Stimulated activated CD8-positive, alpha-beta memory T cell treated with anti-CD3 and anti-CD28 coated beads, Interleukin-15, amount 100 ng/mL, for 4 hours (primary cell): ENCODE measurements around the gene CYP2W1.
"Not testable (repeated sequence)": the region's sequence is repeated elsewhere in the genome, so short reads cannot be mapped to it uniquely, and the experiment has no call there.

Experiments used
- DNase-seq, 2 donors: peaks; one replicate each; pipeline ENCODE4 v3.0.0-alpha.2; 2020; ENCODE audit warnings: low read depth in 2 of 2

CYP2W1 gene

DNA sequence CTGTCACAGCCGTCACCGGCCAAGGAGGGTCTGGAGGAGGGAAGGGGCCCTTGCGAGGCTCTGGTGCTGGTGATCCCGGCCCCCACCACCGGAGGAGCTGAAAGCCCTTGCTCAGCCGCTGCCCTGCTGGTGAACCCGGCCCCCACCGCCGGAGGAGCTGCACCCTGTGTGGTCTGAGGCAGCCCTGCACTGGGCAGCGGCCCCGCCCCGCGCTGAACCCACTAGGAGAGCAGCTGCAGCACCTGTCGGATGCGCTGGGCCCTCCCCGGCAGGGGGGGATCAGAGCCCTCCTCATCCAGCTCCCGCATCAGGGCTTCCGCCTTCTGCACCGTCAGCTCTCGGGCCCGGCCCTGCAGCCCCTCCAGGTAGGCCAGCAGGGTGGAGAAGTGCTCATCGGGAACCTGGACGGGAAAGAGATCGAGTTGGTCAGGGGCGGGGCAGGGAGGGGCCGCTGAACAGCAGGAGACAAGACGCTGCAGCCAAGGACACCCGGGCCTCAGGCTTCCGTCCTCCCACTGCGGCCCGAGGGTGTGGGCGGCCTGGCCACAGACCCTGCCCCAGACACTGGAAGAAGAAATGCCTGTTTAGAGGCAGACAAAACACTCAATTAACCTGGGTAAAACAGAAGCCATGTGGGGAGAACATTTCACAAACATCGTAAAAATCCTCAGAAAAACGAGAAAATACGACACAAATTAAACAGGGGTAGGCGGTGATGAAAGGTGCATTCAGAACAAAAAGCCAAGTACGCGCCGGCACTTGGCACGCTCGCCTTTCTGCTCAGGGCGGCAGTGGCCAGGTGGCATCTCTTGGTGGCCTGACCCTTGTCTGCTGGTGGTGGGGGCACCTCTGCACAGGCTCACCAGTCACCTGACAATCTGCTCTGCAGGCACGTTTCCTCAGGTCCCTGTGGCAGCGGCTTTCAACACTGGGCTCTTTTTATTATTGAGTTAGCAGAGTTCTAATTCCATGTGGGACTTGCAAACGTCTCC, 14.7 kb downstream of the CYP2W1 start:
- DNase-seq: no peak

DNA sequence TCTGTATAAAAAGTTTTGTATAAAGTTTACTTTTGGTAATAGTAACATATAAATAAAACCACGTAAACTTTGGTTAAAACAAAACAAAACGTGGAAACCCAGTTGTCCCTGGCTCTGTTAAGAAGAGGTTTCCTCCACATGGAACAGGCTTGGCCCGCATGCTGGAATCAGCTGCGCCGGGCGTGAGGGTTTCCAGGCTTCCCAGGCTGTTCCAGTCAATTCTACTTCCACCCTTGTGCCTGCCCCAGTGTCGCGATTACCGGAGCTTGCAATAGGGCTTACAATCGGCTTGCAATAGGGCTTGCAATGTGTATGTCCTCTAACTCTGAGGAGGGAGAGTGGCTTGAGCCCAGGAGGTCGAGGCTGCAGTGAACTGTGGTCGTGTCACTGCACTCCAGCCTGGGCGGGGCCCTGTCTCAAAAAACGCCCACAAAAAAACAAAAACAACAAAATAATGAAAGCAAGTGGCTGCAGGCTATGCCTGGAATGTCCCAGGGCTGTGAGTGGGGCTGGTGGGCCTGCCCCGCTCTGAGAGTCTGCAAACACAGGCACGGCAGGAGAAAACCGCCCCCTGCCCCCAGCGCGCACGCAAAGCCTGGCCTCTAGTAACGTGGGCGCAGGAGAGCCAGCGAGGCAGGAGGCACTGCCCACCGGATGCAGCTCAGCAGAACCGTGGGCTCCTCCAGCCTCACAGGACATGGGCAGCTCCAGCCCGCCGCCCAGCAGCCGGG, 16.3 kb downstream of the CYP2W1 start:
- no peak for DNase-seq

DNA sequence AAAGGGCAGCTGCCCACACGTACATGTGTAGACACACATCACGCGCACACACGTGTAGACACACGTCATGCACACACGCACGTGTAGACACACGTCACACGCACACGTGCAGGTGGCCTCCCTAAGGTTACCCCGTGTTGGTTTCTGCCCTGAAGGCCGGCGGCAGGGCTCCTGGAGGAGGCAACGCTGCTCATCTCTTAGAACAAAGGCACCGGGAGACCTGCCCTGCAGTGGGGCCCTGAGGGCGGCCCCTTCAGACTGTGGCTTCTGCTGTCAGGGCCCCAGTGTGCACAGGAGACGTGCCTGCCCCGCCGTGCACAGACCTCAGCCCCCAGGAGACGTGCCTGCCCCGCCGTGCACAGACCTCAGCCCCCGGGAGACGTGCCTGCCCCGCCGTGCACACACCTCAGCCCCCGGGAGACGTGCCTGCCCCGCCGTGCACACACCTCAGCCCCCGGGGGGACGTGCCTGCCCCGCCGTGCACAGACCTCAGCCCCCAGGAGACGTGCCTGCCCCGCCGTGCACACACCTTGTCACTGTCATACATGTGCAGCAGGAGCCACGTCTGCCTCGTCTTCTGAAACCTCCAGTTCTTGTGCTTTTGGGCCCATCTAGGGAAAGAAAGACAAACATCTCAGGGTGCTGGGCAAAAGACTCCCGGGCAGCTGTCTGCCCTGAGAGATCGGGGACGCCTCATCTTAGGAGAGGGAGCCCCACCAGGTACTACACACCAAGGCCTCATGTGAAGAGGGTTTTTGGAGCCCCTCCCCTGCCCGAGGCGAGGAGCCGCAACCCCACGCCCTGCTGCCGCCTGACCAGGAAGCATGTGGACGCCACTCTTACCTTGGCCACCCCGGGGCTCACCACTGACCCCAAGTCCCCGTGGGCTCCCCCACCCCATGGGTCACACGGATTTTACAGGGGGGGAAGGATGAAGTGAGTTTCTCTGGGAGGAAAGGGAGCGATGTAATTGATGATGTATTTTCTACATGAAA, 17.3 kb downstream of the CYP2W1 start:
- no peak for DNase-seq

DNA sequence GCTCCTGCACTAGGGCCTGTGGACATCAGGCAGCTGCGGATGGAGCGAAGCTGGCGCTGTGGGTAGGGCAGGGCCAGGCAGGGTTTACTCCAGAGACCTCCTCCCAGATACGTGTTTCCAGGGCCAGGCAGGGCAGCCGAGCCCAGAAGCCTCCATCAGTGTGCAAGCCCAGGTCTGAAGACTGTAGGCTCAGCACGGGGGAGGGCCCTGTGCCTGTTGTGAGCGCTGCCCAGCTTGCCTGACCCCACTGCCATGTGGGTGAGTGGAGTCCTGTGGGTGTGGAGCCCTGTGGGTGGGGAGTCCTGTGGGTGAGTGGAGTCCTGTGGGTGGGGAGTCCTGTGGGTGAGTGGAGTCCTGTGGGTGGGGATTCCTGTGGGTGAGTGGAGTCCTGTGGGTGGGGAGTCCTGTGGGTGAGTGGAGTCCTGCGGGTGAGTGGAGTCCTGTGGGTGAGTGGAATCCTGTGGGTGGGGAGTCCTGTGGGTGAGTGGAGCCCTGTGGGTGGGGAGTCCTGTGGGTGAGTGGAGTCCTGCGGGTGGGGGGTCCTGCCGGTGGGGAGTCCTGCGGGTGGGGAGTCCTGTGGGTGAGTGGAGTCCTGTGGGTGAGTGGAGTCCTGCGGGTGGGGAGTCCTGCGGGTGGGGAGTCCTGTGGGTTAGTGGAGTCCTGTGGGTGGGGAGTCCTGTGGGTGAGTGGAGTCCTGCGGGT, 18.2 kb downstream of the CYP2W1 start:
- DNase-seq: not testable (repeated sequence)

DNA sequence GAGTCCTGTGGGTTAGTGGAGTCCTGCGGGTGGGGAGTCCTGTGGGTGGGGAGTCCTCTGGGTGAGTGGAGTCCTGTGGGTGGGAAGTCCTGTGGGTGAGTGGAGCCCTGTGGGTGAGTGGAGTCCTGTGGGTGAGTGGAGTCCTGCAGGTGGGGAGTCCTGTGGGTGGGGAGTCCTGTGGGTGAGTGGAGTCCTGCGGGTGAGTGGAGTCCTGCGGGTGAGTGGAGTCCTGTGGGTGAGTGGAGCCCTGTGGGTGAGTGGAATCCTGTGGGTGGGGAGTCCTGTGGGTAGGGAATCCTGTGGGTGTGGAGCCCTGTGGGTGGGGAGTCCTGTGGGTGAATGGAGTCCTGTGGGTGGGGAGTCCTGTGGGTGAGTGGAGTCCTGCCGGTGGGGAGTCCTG, 19.0 kb downstream of the CYP2W1 start:
- not testable (repeated sequence) for DNase-seq

DNA sequence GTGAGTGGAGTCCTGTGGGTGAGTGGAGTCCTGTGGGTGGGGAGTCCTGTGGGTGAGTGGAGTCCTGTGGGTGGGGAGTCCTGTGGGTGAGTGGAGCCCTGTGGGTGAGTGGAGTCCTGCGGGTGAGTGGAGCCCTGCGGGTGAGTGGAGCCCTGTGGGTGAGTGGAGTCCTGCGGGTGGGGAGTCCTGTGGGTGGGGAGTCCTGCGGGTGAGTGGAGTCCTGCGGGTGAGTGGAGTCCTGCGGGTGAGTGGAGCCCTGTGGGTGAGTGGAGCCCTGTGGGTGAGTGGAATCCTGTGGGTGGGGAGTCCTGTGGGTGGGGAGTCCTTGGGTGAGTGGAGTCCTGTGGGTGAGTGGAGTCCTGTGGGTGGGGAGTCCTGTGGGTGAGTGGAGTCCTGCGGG, 19.5 kb downstream of the CYP2W1 start:
- not testable (repeated sequence) for DNase-seq

DNA sequence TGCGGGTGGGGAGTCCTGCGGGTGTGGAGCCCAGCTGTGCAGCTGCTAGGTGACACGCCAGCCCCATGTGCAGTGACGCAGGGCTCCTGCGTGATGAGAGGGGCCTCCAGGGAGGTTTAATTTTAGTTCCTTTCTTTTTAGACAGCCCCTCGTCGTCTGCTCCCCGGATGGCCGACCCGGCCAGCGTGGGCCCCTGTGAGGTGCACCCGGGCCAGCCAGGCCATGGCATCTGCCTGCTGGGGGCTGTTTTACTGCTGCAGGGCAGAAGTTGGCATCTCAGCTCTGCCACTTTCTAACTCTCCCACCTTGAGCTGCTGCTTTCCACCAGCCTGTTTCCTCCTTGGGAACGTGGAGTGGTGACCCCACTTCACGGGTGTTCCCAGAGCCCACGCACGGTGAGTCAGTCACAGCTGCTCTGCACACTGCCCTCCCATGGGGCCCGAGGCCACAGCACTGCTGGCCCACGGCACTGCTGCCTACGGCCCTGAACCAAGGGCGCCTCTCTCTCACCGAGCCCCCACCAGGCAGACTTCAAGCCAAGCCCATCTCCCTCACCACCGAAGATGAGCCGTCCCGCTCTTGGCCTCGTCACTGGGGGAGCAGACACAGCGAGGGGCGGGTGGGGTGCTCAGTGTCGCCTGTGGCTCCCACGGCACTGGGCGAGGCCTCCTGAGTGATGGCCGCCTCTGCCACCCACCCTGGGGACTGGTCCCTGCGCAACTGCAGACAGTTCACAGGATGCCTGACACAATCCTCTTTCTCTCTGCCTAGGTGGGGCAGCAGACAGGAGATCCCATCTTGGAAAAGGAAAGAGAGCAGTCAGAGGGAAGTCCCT, 21.3 kb downstream of the CYP2W1 start:
- DNase-seq: no peak

DNA sequence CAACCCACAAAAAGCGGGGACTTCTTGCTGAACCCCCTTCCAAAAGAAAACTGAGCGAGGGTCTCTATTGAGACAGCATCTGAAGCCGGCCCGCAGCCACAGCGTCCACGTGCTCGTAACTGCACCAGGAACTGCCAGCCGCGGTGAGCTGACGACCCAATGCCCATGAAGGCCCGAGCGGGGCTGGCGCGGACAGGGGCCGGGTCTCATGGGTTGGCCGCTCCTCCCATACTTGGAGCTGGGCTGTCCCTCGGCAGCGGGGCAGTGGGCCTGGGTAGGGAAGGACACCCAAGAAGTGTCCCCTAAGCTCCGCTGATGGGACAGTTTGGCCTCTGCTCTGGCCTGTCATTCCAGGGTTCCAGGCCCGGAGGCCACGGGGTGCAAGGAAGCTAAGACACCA, 22.3 kb downstream of the CYP2W1 start:
- DNase-seq: no peak

DNA sequence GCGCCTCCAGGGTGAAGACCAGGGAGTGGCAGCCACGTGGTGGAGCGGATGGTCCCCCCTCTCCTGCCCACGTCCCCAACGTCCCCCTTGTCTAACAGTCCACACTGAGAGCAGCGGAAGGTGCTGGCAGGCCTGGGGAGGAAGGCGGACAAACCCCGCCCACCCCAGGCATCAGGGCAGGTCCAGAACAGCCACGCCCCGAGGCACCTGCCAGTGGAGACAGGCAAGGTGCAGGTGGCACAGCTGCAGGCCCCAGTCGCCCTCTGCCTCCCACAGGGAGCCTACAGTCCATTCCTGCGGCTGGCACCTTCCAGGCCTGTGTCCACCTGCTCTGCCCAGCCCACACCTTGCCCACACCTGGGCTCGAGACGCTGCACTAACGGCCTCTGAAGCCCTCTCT, 24.9 kb downstream of the CYP2W1 start:
- no peak for DNase-seq

DNA sequence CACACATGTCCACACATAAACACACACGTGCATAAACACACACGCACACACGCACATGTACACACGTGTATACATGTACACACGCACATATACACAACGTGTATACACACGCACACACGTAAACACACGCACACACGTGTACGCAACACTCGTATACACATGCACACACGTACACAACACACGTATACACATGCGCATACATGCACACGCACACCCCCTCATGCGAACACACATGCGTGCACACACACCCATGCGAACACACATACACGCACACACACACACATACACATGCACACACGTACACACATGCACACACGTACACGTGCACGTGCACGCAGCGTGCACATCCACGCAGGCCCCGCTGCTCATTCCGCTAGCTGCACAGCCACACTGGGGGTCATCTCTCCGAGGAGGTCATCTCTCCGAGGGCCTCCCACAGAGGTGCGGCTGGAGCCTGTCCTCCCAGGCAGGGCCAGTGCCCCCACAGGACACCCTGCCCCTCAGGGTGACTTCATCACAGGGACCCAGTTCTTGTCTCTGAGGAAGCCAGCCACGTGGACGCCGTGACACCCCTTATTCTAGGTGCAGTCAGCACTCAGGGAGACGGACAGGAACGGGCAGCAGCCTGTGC, 25.9 kb downstream of the CYP2W1 start:
- no peak for DNase-seq

DNA sequence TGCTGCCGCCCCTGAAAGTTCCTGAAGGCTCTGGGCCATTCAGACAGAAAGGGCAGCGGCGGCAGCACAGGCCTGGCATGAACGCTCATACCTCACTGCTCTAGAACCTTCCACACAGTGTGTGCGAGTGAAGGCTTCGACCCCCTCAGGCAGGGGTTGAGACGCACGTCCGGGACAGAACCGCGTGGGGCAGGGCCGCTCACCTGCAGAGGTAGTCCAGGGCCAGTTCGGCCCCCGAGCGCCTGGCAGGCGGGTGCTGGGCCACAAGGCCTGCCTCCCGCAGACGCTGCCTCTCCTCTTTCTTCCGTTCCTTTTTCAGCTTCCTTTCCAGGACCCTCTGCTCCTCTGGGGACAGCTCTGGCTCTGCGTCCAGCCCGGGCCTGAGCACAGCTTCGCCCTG, 26.8 kb downstream of the CYP2W1 start:
- no peak for DNase-seq

DNA sequence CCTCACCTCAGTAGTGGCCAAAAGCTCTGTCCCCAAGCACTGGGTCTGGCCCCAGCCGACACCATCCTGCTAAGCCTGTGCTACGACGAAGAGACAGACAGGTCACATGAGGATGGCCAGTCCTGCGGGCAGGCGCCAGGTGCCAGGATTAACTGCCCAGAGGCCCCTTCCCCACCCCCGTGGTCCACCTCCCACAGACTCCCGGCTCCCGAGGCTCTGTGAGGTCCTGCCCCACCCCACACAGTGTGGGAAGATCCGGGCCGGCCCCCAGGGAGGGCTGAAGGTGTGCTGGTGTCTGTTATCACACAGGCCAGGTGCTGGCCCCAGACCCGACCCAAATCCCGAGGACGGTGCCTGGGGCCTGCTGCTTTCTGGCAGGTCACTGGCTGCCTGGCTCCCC, 27.2 kb downstream of the CYP2W1 start:
- DNase-seq: no peak

DNA sequence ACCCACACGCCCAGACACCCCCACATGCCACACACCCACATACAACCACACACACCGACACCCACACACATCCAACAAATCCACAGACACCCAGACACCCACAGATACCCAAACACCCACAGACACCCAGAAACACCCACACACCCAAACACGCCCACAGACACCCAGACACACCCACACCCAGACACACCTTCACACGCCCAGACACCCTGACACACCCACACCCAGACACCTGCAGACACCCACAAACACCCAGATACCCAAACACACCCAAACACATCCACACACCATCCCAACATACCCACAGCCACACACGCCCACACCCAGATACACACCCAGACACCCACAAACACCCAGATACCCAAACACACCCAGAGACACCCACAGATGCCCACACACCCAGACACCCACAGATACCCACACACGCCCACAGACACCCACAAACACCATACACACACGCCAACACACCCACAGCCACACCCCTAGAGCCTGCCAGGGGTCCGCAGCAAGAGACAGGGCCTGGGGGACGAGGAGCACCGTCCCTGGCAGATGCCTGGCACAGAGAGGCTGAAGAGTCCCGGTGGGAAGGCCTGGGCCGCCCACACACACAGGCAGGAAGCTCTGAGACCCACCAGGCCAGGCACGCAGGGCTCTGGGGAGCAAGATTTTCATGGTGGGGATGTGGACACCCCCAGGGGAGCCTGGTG, 28.5 kb downstream of the CYP2W1 start:
- DNase-seq: no peak

DNA sequence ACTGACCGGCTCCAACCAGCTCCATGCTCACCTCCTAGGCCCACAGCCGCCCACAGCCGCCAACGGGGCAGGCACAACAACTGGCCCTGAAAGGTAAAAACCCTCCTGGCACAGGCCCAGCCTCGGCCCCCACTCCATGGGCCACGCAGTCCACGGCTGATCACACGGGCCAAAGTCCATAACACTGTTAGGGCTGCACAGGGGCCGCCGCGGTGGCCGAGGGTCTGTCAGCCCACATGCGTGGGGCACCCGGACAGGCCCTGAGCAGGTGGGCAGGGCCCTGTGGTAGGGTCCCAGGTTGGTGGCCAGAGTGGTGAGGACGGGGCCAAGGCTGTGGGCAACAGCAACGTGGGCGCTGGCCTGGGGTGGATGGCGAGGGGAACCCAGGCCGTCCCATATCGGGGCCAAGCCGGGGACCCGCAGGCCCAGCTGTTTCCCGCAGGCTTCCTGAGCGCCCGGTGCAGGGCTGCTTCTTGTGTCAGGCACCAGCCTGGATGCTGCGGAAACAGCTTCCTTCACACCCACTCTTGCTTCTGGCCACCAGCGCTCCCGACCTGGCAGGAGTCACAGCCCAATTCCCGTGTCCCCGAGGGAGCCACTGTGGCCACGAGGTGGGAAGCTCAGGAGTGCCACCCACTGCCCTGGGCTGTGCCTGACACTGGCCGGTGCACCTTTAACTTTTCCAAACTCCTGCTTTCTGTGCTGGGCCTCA, 29.2 kb downstream of the CYP2W1 start:
- DNase-seq: no peak

DNA sequence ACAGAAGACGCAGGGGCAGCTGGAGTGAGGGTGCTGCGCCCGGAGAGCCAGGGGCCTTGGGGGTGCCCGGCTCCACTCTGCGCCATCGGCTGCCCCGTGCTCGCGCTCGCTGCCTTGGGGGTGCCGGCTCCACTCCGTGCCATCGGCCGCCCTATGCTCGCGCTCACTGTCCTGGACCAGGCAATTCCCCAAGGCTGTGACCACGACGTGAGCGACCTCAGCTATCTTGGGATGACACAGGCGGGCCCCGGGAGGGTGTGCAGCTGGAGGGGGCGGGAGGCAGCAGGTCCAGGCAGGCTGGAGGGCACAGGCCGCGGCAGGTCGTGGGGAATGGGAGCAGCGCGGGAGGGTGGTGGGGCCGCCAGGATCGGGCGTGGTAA, 29.7 kb downstream of the CYP2W1 start:
- DNase-seq: no peak

DNA sequence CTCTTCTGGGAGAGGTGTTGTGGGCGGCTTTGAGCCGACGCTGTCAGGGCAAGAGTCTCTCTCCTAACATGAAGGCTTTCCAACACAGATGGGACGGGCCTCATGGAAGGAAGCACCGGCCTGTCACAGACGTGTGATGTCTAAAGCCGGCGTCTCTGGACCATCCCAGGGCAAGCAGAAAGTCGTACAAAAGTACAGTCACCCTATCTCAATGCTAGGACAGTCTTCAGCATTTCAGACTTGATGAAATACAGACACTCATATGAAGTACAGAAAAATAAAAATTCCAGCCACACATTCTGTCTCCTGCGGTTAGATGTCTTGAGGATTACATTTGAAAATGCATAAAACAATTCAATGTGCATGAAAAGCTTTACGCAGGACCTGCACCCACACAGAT, 30.6 kb downstream of the CYP2W1 start:
- DNase-seq: no peak

DNA sequence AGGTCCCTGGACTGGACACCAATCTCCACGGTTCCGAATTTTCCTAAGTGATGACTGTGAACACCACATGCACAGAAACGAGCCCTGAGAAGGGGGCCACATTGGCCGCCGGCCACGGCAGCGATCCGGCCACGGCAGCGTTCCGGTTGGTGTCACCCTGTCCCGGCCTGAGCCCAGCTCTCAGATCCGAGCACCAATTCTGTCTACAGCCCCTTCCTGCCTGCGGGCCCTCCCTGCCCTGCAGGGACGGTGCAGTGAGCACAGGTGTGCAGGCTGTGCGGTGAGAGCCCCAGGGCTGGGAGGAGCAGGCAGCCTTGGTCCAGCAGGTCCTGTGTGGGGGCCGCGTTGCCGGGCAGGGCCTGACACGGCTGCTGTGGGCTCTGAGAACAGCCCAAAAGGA, 31.7 kb downstream of the CYP2W1 start:
- DNase-seq: no peak
